ENCODE data around the gene MRPL54.
A peak's percentile ranks its signal among the peaks of the same experiment; 100 is the strongest.

MRPL54 gene

GRCh38 chr19:3762501-3763459 lies at the start of gene MRPL54:
TSS of gene MRPL54 (plus strand) at chr19:3762682. CDS start at chr19:3762701, 19 bp downstream.
- DNase-seq = peak; percentile 91 to 100 (median 98)

- DNase-seq = no peak
Measured at GRCh38 chr19:3716147-3716668, 46.3 kb upstream of the MRPL54 start.

GRCh38 chr19:3719868-3720267 lies 42.6 kb upstream of the MRPL54 start:
- DNase-seq = no peak

- DNase-seq = no peak
Measured at GRCh38 chr19:3720349-3720917, 42.0 kb upstream of the MRPL54 start.

GRCh38 chr19:3721131-3721886 lies 41.2 kb upstream of the MRPL54 start:
- DNase-seq = peak in 36 of 51 donors; percentile 2 to 59 (median 30)

- DNase-seq = no peak
Measured at GRCh38 chr19:3721887-3722442, 40.5 kb upstream of the MRPL54 start.

- no peak for DNase-seq
Measured at GRCh38 chr19:3722443-3723109, 39.9 kb upstream of the MRPL54 start.

- no peak for DNase-seq
Measured at GRCh38 chr19:3723110-3723488, 39.4 kb upstream of the MRPL54 start.

- no peak for DNase-seq
Measured at GRCh38 chr19:3723883-3724282, 38.6 kb upstream of the MRPL54 start.

- no peak for DNase-seq
Measured at GRCh38 chr19:3725121-3725520, 37.4 kb upstream of the MRPL54 start.

GRCh38 chr19:3725640-3726310 lies 36.7 kb upstream of the MRPL54 start:
- peak in 1 of 51 donors; percentile 15 for DNase-seq

- no peak for DNase-seq
Measured at GRCh38 chr19:3730457-3730958, 32.0 kb upstream of the MRPL54 start.

GRCh38 chr19:3732108-3732507 lies 30.4 kb upstream of the MRPL54 start:
- no peak for DNase-seq

GRCh38 chr19:3733549-3734309 lies 28.8 kb upstream of the MRPL54 start:
- no peak for DNase-seq

- no peak for DNase-seq
Measured at GRCh38 chr19:3734310-3734600, 28.2 kb upstream of the MRPL54 start.

- DNase-seq = no peak
Measured at GRCh38 chr19:3736106-3736724, 26.3 kb upstream of the MRPL54 start.

- DNase-seq = no peak
Measured at GRCh38 chr19:3737487-3738205, 24.8 kb upstream of the MRPL54 start.

GRCh38 chr19:3738477-3739220 lies 23.8 kb upstream of the MRPL54 start:
- no peak for DNase-seq

All from hypothalamus (tissue), 51 donors.